Left colon (tissue), 2 donors: ENCODE data around the gene PI16. TPM values are rescaled to one million over a fixed set of nuclear protein-coding genes. Genes with fewer than 3 reads are reported as not detected.

Experiments
- ATAC-seq: fragments of 200-7000 bp; cut with Tn5 transposase; one replicate; pipeline ENCODE4 v1.9.1; 2020; ENCODE audit warnings: mild to moderate bottlenecking, moderate library complexity
- DNase-seq, 2 donors: peaks; one replicate each; pipeline ENCODE4 v3.0.0-alpha.2; 2020
- intact Hi-C, 2 donors: fragments of 100-400 bp; cut with DNase I in 1 of 2; cut with micrococcal nuclease in 1 of 2; formaldehyde crosslinking; loops; one replicate each; pipeline versions ENCODE4 v1.11.2 to v1.14.0; 2022; cut with DNase I, micrococcal nuclease
- long read RNA-seq: library from polyadenylated mRNA; unstranded; transcript quantifications from one replicate; pipeline ENCODE4 v2.0.0, GENCODE V29; 2021
- total RNA-seq, 2 donors: library from RNA; stranded (reverse); fragmentation: NEBNext Ultra II Directional; extraction: Animal tissue kit (Norgen Biotek cat#: 25700); gene quantifications; one replicate each; pipeline ENCODE4 v1.2.1, GENCODE V29; 2021
- donor health status: DM: no; HTN: no; CAD: no.
- donor health status: DM: yes; HTN: yes; CAD: no.

Gene PI16
- total RNA-seq = 1 to 10 TPM; 2.0 to 4.0 TPM
- long read RNA-seq, partial matches to known transcripts = 2 of 6 reads
- long read RNA-seq, other reads (novel, unspliced or antisense) = 1 of 6 reads

DNA sequence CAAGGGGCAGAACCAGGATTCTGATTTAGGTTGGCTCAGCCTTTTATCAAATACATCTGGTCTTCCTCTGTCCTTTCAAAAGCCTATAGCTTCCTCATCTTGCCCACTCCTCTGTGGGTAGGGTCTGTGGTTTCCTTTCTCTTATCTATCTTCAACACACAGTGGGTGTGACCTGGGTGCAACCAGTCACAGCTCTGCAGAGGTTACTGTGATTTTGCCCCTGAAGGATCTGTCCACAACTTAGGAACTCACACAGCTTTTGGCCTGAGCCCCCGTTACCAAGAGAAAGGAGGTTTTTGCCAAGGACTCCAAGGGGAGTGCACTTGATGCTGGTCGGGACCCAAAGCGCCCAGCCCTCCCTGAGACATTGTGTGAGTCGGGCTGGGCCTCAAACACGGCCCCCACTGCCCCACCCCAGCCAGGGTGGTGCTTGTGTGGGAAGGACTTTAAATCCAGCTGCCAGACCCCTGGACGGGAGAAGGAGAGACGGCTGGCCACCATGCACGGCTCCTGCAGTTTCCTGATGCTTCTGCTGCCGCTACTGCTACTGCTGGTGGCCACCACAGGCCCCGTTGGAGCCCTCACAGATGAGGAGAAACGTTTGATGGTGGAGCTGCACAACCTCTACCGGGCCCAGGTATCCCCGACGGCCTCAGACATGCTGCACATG is at the start of gene PI16:
PI16 (plus strand) TSS at position 477 of the 670 bp plus-strand sequence; CDS start at position 500, 23 bp downstream.
- intact Hi-C loops = no loop called here
- DNase-seq (no peak), ATAC-seq (no peak)

DNA sequence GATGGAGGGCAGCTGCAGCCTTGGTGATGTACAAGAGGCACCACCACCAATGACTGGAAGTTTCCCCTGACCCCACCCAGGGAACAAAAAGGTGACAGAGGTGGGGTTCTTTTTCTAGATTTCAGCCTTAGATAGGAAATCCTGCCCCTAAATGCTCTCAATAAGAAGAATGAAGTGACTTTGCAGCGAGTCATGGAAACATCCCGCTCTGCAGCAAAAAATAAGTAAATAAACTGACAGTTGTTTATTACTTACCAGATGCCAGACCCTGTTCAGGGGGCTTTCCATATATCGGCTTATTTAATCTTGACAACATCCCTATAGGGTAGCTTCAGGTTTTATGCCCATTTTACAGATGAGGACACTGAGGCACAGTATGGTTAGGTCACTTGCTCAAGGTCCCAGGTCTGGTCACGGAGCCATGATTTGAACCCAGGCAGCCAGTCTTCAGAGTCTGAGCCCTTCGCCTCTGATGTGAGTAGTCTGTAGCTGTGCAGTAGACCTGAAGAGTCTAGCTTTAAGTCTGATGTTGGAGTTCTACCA is 49.6 kb upstream of the PI16 start:
- no peak for DNase-seq
- intact Hi-C loops = no loop called here
- no peak for ATAC-seq

- peak; percentile 66 for ATAC-seq
- intact Hi-C loops = no loop called here
- peak; percentile 42 to 47 for DNase-seq
Observed at GRCh38 chr6:36906539-36907325, 47.8 kb upstream of the PI16 start.

- ATAC-seq (peak; percentile 79), DNase-seq (peak in 1 of 2 donors; percentile 47)
- intact Hi-C loops = no loop called here
Observed at GRCh38 chr6:36907781-36908180, 46.8 kb upstream of the PI16 start.

GRCh38 chr6:36908747-36909146 is 45.8 kb upstream of the PI16 start:
- intact Hi-C loops = no loop called here
- ATAC-seq = no peak
- no peak for DNase-seq

- intact Hi-C loops = no loop called here
- DNase-seq (no peak), ATAC-seq (no peak)
Observed at GRCh38 chr6:36912030-36912454, 42.5 kb upstream of the PI16 start.

GRCh38 chr6:36912586-36912985 is 42.0 kb upstream of the PI16 start:
- intact Hi-C loops = no loop called here
- DNase-seq (no peak), ATAC-seq (no peak)

DNA sequence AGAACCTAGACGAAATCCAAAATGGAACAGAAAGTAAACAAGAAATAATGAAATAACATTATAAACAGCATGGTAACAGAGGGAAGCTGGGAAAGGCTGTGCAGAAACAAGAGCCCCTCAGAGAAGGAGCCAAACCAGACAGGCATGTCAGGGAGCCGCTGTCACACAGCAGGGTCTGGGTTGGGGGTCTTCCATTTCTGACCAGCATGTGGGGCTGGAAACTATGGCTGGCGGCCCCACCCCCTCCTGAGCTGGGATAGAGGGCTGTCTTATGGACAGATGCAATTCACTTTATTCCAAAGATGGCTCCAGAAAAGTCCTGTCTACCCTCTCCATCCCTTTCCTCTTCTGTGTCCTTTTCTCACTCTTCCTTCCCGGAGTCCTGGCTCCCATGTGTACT is 41.5 kb upstream of the PI16 start:
- intact Hi-C loops = no loop called here
- no peak for DNase-seq
- ATAC-seq = no peak

GRCh38 chr6:36914227-36914794 is 40.2 kb upstream of the PI16 start:
- ATAC-seq (peak; percentile 99), DNase-seq (peak; percentile 58 to 82)
- intact Hi-C loops = no loop called here

- ATAC-seq = no peak
- DNase-seq = no peak
- intact Hi-C loops = no loop called here
Observed at GRCh38 chr6:36915599-36915998, 38.9 kb upstream of the PI16 start.

GRCh38 chr6:36916126-36916525 is 38.4 kb upstream of the PI16 start:
- DNase-seq (no peak), ATAC-seq (no peak)
- intact Hi-C loops = no loop called here

- ATAC-seq (no peak), DNase-seq (no peak)
- intact Hi-C loops = no loop called here
Observed at GRCh38 chr6:36917541-36918193, 36.9 kb upstream of the PI16 start.

- ATAC-seq = peak; percentile 64
- intact Hi-C loops = no loop called here
Observed at GRCh38 chr6:36920049-36920448, 34.5 kb upstream of the PI16 start.

DNA sequence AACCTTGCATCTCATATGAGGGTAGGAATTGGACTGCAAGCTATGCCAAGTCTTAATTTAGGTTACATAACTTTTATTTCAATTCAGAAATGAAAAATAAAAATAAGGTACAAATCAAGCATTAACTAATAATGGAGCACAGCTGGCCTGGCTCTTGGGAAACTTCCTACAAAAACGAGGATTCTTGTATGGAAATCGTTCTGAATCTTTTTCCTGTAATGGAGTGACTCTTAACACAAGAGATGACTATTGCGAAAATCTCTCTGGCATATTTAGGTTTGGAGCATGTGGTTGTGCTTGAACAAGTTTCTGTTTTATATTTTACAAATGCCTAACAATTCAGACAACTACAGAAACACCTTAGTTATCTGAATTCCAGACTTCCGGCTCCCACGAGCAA is 34.0 kb upstream of the PI16 start:
- DNase-seq = no peak
- no peak for ATAC-seq
- intact Hi-C loops = no loop called here

More at GRCh38 chr6:36920049-36920448, 34.5 kb upstream of the PI16 start:
- no peak for DNase-seq

GRCh38 chr6:36924131-36924530 is 30.4 kb upstream of the PI16 start:
- DNase-seq = no peak
- no peak for ATAC-seq
- intact Hi-C loops = no loop called here

DNA sequence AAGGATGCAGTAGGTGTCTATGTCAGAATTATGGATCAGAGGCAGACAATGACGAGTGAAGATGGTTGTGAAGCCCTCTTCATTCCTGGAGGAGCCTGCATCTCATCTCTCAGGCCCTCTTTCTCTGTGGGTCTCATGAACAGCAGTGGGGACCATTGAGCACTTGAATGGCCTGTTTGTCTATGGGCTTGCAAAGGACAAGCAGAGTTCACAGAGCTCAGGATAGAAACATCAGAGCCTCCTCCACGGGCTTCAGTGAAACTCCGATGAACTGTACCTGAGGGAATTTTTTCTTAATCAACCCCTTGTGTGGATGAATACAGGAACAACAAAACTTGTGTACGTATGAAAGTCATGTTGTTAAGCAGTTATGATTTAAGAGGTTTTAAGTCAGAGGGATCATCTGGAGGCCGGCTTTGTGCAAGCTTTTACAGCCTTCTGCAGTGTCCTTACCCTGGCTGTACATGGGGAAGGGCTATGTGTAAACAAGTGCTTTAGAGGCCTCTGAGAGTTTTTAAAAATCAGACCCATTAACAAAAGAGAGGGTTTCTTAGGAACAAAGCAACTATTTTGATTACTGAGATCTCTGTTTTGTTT is 29.7 kb upstream of the PI16 start:
- ATAC-seq (no peak), DNase-seq (no peak)
- intact Hi-C loops = no loop called here

DNA sequence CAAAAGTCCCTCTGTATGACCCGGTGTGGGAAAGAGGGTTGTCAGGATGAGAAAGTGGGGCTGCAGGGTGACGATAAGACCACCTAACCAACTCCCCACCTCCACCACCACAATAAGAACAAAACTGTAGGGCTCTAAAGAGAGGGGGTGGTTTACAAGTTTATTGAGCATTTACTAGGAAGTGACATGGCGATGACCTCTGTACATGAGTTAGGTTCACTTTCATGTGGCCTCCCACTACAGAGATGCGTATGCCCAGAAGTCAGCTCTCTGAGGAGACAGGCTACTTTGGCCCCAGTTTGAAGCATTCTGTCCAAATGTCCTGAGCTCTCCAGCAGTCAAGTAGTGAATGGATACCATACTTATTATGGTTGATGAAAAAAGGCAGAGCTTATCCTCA is 28.7 kb upstream of the PI16 start:
- ATAC-seq (no peak), DNase-seq (no peak)
- intact Hi-C loops = no loop called here

DNA sequence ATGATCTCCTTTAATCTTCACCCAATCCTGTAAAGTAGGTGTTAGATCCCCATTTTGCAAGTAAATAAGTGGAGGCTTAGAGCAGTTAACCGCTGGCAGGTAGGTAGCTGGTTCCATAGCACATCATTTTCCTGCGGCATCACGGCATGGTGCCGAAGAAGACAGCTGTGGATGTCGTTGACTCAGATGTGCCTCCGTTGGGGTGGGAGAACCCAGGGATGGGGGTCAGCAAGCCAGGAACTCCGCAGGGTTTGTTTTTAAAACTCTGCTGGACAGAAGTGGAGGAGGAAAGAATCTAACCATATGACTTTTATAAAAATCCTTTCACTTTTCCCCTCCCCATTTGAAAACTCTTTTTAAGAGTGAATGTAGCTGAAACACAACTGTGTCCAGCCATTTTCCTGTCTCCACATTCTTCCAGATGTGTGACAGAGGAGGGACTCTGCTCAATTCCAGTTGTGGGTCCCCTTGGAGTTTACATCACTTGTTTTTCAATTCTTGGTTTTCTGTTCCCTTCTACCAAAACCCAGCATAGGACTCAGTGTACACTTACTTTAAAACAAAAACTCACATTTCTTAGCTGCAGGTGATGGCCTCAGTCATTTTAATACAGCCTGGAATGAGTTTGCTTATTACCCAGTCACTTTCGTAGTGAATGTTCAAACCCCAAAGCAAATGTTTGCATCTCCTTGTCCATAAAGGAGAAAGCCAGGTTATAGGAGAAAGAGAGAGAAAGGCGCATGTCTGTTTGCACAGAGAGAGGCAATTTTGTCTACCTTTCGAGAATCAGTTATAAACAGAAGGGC is 27.6 kb upstream of the PI16 start:
- no peak for ATAC-seq
- no peak for DNase-seq
- intact Hi-C loops = no loop called here
